T-cell (primary cell): Measurements from ENCODE around the gene KRTAP12-4. TPM values are rescaled to one million over a fixed set of nuclear protein-coding genes. Genes with fewer than 3 reads are reported as not detected.

ENCODE experiments used
- ATAC-seq, 4 experiments: fragments of 200-7000 bp in 3 of 4; fragments of 150-1000 bp in 1 of 4; cut with Tn5 transposase; replicated peaks in 1 of 4; 1 replicate in 3 of 4; 2 replicates in 1 of 4; pipeline ENCODE4 v1.10.0; 2021; ENCODE audit warnings: moderate library complexity in 3 of 4, mild to moderate bottlenecking in 2 of 4, moderate number of reproducible peaks in 1 of 4
- CTCF ChIA-PET, 2 donors: fragments of 300-600 bp; sonication (Branson Sonifier 250); formaldehyde crosslinking; loops; one replicate each; lab custom pipeline; 2022; ENCODE audit warnings: antibody characterized with exemption in 2 of 2; lab: Charles Lee
- POLR2A ChIA-PET, 2 donors: fragments of 300-600 bp; sonication (Branson Sonifier 250); formaldehyde crosslinking; loops; one replicate each; lab custom pipeline; 2022; ENCODE audit warnings: antibody characterized with exemption in 2 of 2; lab: Charles Lee
- DNase-seq, 35 experiments: peaks; one replicate each; pipeline versions ENCODE4 v3.0.0 to v3.0.0-alpha.2; 2013 to 2023
- H3K27ac ChIP-seq: one replicate; pipeline ENCODE4 v1.5.1; 2013; ENCODE audit warnings: low read length
- H3K27me3 ChIP-seq, 2 experiments: replicated peaks in 1 of 2; 1 replicate in 1 of 2; 2 replicates in 1 of 2; pipeline versions ENCODE4 v1.6.1 to v1.7.0; 2013; ENCODE audit warnings: low read length in 1 of 2, mixed read lengths in 1 of 2; ENCODE audit not compliant: control insufficient read depth in 2 of 2, insufficient read depth in 2 of 2; ENCODE audit errors: extremely low read depth in 1 of 2
- H3K36me3 ChIP-seq, 2 donors: 1 replicate in 1 of 2; 2 replicates in 1 of 2; pipeline versions ENCODE4 v1.6.1 to v1.7.0; 2013; ENCODE audit warnings: low read length in 1 of 2; ENCODE audit not compliant: control insufficient read depth in 2 of 2, insufficient read depth in 1 of 2; ENCODE audit errors: extremely low read depth in 1 of 2
- H3K4me1 ChIP-seq, 2 experiments: 1 replicate in 1 of 2; 2 replicates in 1 of 2; pipeline versions ENCODE4 v1.6.1 to v1.7.0; 2013; ENCODE audit warnings: low read length in 2 of 2, mixed read lengths in 1 of 2; ENCODE audit not compliant: insufficient read depth in 2 of 2, control insufficient read depth in 1 of 2; ENCODE audit errors: extremely low read depth in 1 of 2
- H3K4me3 ChIP-seq, 2 donors: 1 replicate in 1 of 2; 2 replicates in 1 of 2; pipeline versions ENCODE4 v1.5.1 to v1.7.0; 2013; ENCODE audit warnings: mild to moderate bottlenecking in 2 of 2, low read length in 1 of 2, moderate library complexity in 1 of 2; ENCODE audit not compliant: control insufficient read depth in 1 of 2; ENCODE audit errors: extremely low read depth in 1 of 2
- H3K9me3 ChIP-seq: 2 replicates; pipeline ENCODE4 v1.7.0; 2013
- H3K27ac Mint-ChIP-seq, 2 donors: one replicate each; pipeline ENCODE4 v1.8.0; 2020 to 2021; ENCODE audit warnings: mild to moderate bottlenecking in 2 of 2, mixed read lengths in 2 of 2
- H3K27me3 Mint-ChIP-seq, 2 donors: one replicate each; pipeline ENCODE4 v1.8.0; 2021 to 2022; ENCODE audit warnings: mixed read lengths in 2 of 2
- H3K36me3 Mint-ChIP-seq: one replicate; pipeline ENCODE4 v1.8.0; 2021; ENCODE audit warnings: mixed read lengths
- H3K4me1 Mint-ChIP-seq, 3 donors: one replicate each; pipeline ENCODE4 v1.8.0; 2020 to 2022; ENCODE audit warnings: mixed read lengths in 3 of 3, mild to moderate bottlenecking in 1 of 3
- H3K4me3 Mint-ChIP-seq, 3 donors: one replicate each; pipeline ENCODE4 v1.8.0; 2020 to 2022; ENCODE audit warnings: mild to moderate bottlenecking in 3 of 3, mixed read lengths in 3 of 3, moderate library complexity in 3 of 3
- H3K9me3 Mint-ChIP-seq, 3 donors: one replicate each; pipeline ENCODE4 v1.8.0; 2020 to 2022; ENCODE audit warnings: mixed read lengths in 3 of 3
- WGBS: methylation state at CpG from one replicate; pipeline ENCODE4 v1.1.5; 2013; ENCODE audit warnings: missing lambda C conversion rate; ENCODE audit not compliant: insufficient coverage; 5-methylcytosine and 5-hydroxymethylcytosine counted together
- total RNA-seq, 35 experiments: library from RNA in 6 of 35; stranded (reverse) in 6 of 35; fragments of 120-200 nt in 1 of 35; gene quantifications; one replicate each; pipeline versions ENCODE4 v1.2.1 to v1.2.4 and lab custom pipeline; 2013 to 2026

KRTAP12-4 gene
- total RNA-seq, 5 donors from 2014 or later (not counting 1 experiment from before 2014, with no cell fraction given): not detected

- Mint-ChIP-seq H3K4me1 (peaks cover 46 to 62% (median 58%) of the 10 kb centered on the region in 3 donors), H3K4me3 (peak overlapping the region in 2 of 3 donors; percentile 6 to 46), H3K27me3 (no peaks in the 10 kb centered on the region), H3K9me3 (peaks cover 15 to 21% (median 17%) of the 10 kb centered on the region in 3 donors), H3K27ac (peak overlapping the region; percentile 31 to 71), H3K36me3 (peaks cover 18% of the 10 kb centered on the region)
- no peak for DNase-seq
- H3K27ac ChIP-seq: no peak overlapping the region
- CTCF ChIA-PET: interaction anchor here in 1 of 2 donors (0.6 kb wide), 1 partner anchor 81 kb away, joined by 6 read pairs; no protein-coding TSS in a partner anchor
- ATAC-seq: no peak
- peaks cover 17 to 43% of the 10 kb centered on the region in 2 experiments for H3K4me1 ChIP-seq
- peaks cover 6% of the 10 kb centered on the region for H3K9me3 ChIP-seq
- POLR2A ChIA-PET: interaction anchor here in 1 of 2 donors (0.5 kb wide), 1 partner anchor 35 kb away, joined by 3 read pairs; no protein-coding TSS in a partner anchor
- H3K36me3 ChIP-seq: no peaks in the 10 kb centered on the region
- H3K27me3 ChIP-seq: peaks cover 0 to 9% of the 10 kb centered on the region in 2 experiments
- 92% methylated on average over 16 of the region's 16 CpGs for WGBS
- no peak overlapping the region for H3K4me3 ChIP-seq
Observed at GRCh38 chr21:44616591-44616926, 37.9 kb downstream of the KRTAP12-4 start.

- peaks cover 17 to 43% of the 10 kb centered on the region in 2 experiments for H3K4me1 ChIP-seq
- peaks cover 46 to 62% (median 58%) of the 10 kb centered on the region in 3 donors for H3K4me1 Mint-ChIP-seq
- H3K27ac Mint-ChIP-seq: peak overlapping the region; percentile 39 to 71
- H3K4me3 Mint-ChIP-seq: peak overlapping the region in 2 of 3 donors; percentile 6 to 46
- DNase-seq (no peak), ATAC-seq (no peak)
- H3K36me3 Mint-ChIP-seq: peaks cover 18% of the 10 kb centered on the region
- peaks cover 6% of the 10 kb centered on the region for H3K9me3 ChIP-seq
- H3K27me3 ChIP-seq: peaks cover 0 to 9% of the 10 kb centered on the region in 2 experiments
- 60% methylated on average over 8 of the region's 17 CpGs for WGBS
- no peaks in the 10 kb centered on the region for H3K36me3 ChIP-seq
- CTCF ChIA-PET: interaction anchor here in 1 of 2 donors (0.6 kb wide), 1 partner anchor 81 kb away, joined by 6 read pairs; no protein-coding TSS in a partner anchor
- no peaks in the 10 kb centered on the region for H3K27me3 Mint-ChIP-seq
- no peak overlapping the region for H3K4me3 ChIP-seq
- H3K9me3 Mint-ChIP-seq: peaks cover 17 to 26% (median 17%) of the 10 kb centered on the region in 3 donors
- H3K27ac ChIP-seq: no peak overlapping the region
- POLR2A ChIA-PET: interaction anchor here in 1 of 2 donors (0.5 kb wide), 1 partner anchor 36 kb away, joined by 3 read pairs; no protein-coding TSS in a partner anchor
Observed at GRCh38 chr21:44615911-44616590, 38.4 kb downstream of the KRTAP12-4 start.

GRCh38 chr21:44615466-44615865 is 39.0 kb downstream of the KRTAP12-4 start:
- no peaks in the 10 kb centered on the region for H3K27me3 Mint-ChIP-seq
- H3K9me3 ChIP-seq: peaks cover 6% of the 10 kb centered on the region
- peaks cover 14% of the 10 kb centered on the region for H3K36me3 Mint-ChIP-seq
- ChIA-PET CTCF (no interaction called here), POLR2A (no interaction called here)
- no peak overlapping the region for H3K4me3 ChIP-seq
- peaks cover 0 to 9% of the 10 kb centered on the region in 2 experiments for H3K27me3 ChIP-seq
- 98% methylated on average over 3 of the region's 8 CpGs for WGBS
- H3K9me3 Mint-ChIP-seq: peaks cover 14 to 25% (median 14%) of the 10 kb centered on the region in 3 donors
- H3K4me1 Mint-ChIP-seq: peaks cover 46 to 57% (median 53%) of the 10 kb centered on the region in 3 donors
- no peaks in the 10 kb centered on the region for H3K36me3 ChIP-seq
- H3K4me1 ChIP-seq: peaks cover 17 to 43% of the 10 kb centered on the region in 2 experiments
- H3K27ac ChIP-seq: no peak overlapping the region
- peak overlapping the region in 1 of 3 donors; percentile 46 for H3K4me3 Mint-ChIP-seq
- H3K27ac Mint-ChIP-seq: peak overlapping the region in 1 of 2 donors; percentile 71
- no peak for ATAC-seq
- no peak for DNase-seq

- WGBS: 94% methylated on average over 10 of the region's 28 CpGs
- Mint-ChIP-seq H3K36me3 (peaks cover 11% of the 10 kb centered on the region), H3K27ac (no peak overlapping the region), H3K9me3 (peaks cover 11 to 25% (median 12%) of the 10 kb centered on the region in 3 donors), H3K4me1 (peaks cover 44 to 52% (median 50%) of the 10 kb centered on the region in 3 donors), H3K27me3 (no peaks in the 10 kb centered on the region), H3K4me3 (no peak overlapping the region)
- Histone ChIP-seq H3K36me3 (no peaks in the 10 kb centered on the region), H3K9me3 (peaks cover 5% of the 10 kb centered on the region), H3K4me3 (no peak overlapping the region), H3K27me3 (peaks cover 0 to 9% of the 10 kb centered on the region in 2 experiments), H3K4me1 (peaks cover 17 to 42% of the 10 kb centered on the region in 2 experiments), H3K27ac (no peak overlapping the region)
- POLR2A ChIA-PET: no interaction called here
- CTCF ChIA-PET: no interaction called here
- DNase-seq (no peak), ATAC-seq (no peak)
Observed at GRCh38 chr21:44614961-44615391, 39.5 kb downstream of the KRTAP12-4 start.

GRCh38 chr21:44614161-44614631 is 40.3 kb downstream of the KRTAP12-4 start:
- Mint-ChIP-seq H3K27me3 (no peaks in the 10 kb centered on the region), H3K27ac (no peak overlapping the region), H3K36me3 (peaks cover 7% of the 10 kb centered on the region), H3K9me3 (peaks cover 10 to 25% (median 14%) of the 10 kb centered on the region in 3 donors), H3K4me3 (no peak overlapping the region), H3K4me1 (peaks cover 36 to 44% (median 42%) of the 10 kb centered on the region in 3 donors)
- Histone ChIP-seq H3K4me1 (peaks cover 15 to 37% of the 10 kb centered on the region in 2 experiments), H3K9me3 (no peaks in the 10 kb centered on the region), H3K36me3 (no peaks in the 10 kb centered on the region), H3K27ac (no peak overlapping the region), H3K27me3 (peaks cover 0 to 9% of the 10 kb centered on the region in 2 experiments), H3K4me3 (no peak overlapping the region)
- DNase-seq (no peak), ATAC-seq (no peak)
- POLR2A ChIA-PET: no interaction called here
- CTCF ChIA-PET: no interaction called here
- 85% methylated on average over 14 of the region's 20 CpGs for WGBS

GRCh38 chr21:44613386-44614155 is 40.9 kb downstream of the KRTAP12-4 start:
- H3K4me1 Mint-ChIP-seq: peaks cover 30 to 38% (median 36%) of the 10 kb centered on the region in 3 donors
- Histone ChIP-seq H3K27me3 (peaks cover 0 to 9% of the 10 kb centered on the region in 2 experiments), H3K4me1 (peaks cover 11 to 31% of the 10 kb centered on the region in 2 experiments), H3K9me3 (no peaks in the 10 kb centered on the region), H3K27ac (no peak overlapping the region), H3K36me3 (no peaks in the 10 kb centered on the region), H3K4me3 (no peak overlapping the region)
- H3K36me3 Mint-ChIP-seq: peaks cover 4% of the 10 kb centered on the region
- ATAC-seq (no peak), DNase-seq (no peak)
- peaks cover 12 to 27% (median 16%) of the 10 kb centered on the region in 3 donors for H3K9me3 Mint-ChIP-seq
- POLR2A ChIA-PET: no interaction called here
- no peaks in the 10 kb centered on the region for H3K27me3 Mint-ChIP-seq
- WGBS: 93% methylated on average over 25 of the region's 26 CpGs
- H3K4me3 Mint-ChIP-seq: no peak overlapping the region
- CTCF ChIA-PET: no interaction called here
- no peak overlapping the region for H3K27ac Mint-ChIP-seq
